ENCODE data around the gene NUP37.
A peak's percentile ranks its signal among the peaks of the same experiment; 100 is the strongest.
"Not testable (repeated sequence)": the region's sequence is repeated elsewhere in the genome, so short reads cannot be mapped to it uniquely, and the experiment has no call there.

Gene NUP37

GRCh38 chr12:102119674-102120563 lies at the start of gene NUP37, which contains the start of gene PARPBP:
NUP37 (minus strand) TSS chr12:102120114; CDS start chr12:102118518, 1,596 bp downstream.
PARPBP (plus strand) TSS chr12:102120183; CDS start chr12:102123889, 3,706 bp downstream.
- DNase-seq, result peak; percentile 96
- in situ Hi-C loops (cut with HindIII; ENCODE audit: low pct_ligation_motif_present, low pct_unique_long_range_greater_than_20kb, low sequenced_read_pairs), result no loop called here

GRCh38 chr12:102167821-102168604 lies 48.1 kb upstream of the NUP37 start:
- in situ Hi-C loops (cut with HindIII; ENCODE audit: low pct_ligation_motif_present, low pct_unique_long_range_greater_than_20kb, low sequenced_read_pairs), result no loop called here

GRCh38 chr12:102163383-102163782 lies 43.5 kb upstream of the NUP37 start:
- in situ Hi-C loops (cut with HindIII; ENCODE audit: low pct_ligation_motif_present, low pct_unique_long_range_greater_than_20kb, low sequenced_read_pairs), result no loop called here
- DNase-seq, result no peak

More at GRCh38 chr12:102167821-102168604, 48.1 kb upstream of the NUP37 start:
- DNase-seq, result no peak

- in situ Hi-C loops (cut with HindIII; ENCODE audit: low pct_ligation_motif_present, low pct_unique_long_range_greater_than_20kb, low sequenced_read_pairs); DNase-seq: not testable (repeated sequence)
Measured at GRCh38 chr12:102155206-102155605, 35.3 kb upstream of the NUP37 start.

- in situ Hi-C loops (cut with HindIII; ENCODE audit: low pct_ligation_motif_present, low pct_unique_long_range_greater_than_20kb, low sequenced_read_pairs); DNase-seq: not testable (repeated sequence)
Measured at GRCh38 chr12:102147062-102147587, 27.2 kb upstream of the NUP37 start.

- DNase-seq, result no peak
- in situ Hi-C loops (cut with HindIII; ENCODE audit: low pct_ligation_motif_present, low pct_unique_long_range_greater_than_20kb, low sequenced_read_pairs), result no loop called here
Measured at GRCh38 chr12:102144221-102144620, 24.3 kb upstream of the NUP37 start.

- in situ Hi-C loops (cut with HindIII; ENCODE audit: low pct_ligation_motif_present, low pct_unique_long_range_greater_than_20kb, low sequenced_read_pairs); DNase-seq: not testable (repeated sequence)
Measured at GRCh38 chr12:102142866-102143373, 23.0 kb upstream of the NUP37 start.

- DNase-seq; in situ Hi-C loops (cut with HindIII; ENCODE audit: low pct_ligation_motif_present, low pct_unique_long_range_greater_than_20kb, low sequenced_read_pairs): not testable (repeated sequence)
Measured at GRCh38 chr12:102137619-102138018, 17.7 kb upstream of the NUP37 start.

GRCh38 chr12:102131442-102131841 lies 11.5 kb upstream of the NUP37 start:
- DNase-seq; in situ Hi-C loops (cut with HindIII; ENCODE audit: low pct_ligation_motif_present, low pct_unique_long_range_greater_than_20kb, low sequenced_read_pairs): not testable (repeated sequence)

- in situ Hi-C loops (cut with HindIII; ENCODE audit: low pct_ligation_motif_present, low pct_unique_long_range_greater_than_20kb, low sequenced_read_pairs); DNase-seq: not testable (repeated sequence)
Measured at GRCh38 chr12:102130720-102131119, 10.8 kb upstream of the NUP37 start.

GRCh38 chr12:102121328-102121727 lies 1.4 kb upstream of the NUP37 start:
- DNase-seq; in situ Hi-C loops (cut with HindIII; ENCODE audit: low pct_ligation_motif_present, low pct_unique_long_range_greater_than_20kb, low sequenced_read_pairs): not testable (repeated sequence)

GRCh38 chr12:102120886-102121285 lies 972 bp upstream of the NUP37 start:
- DNase-seq, result peak; percentile 75
- in situ Hi-C loops (cut with HindIII; ENCODE audit: low pct_ligation_motif_present, low pct_unique_long_range_greater_than_20kb, low sequenced_read_pairs), result no loop called here

- DNase-seq, result no peak
Measured at GRCh38 chr12:102120564-102120873, 605 bp upstream of the NUP37 start.

GRCh38 chr12:102118874-102119273 lies 1.0 kb downstream of the NUP37 start:
- in situ Hi-C loops (cut with HindIII; ENCODE audit: low pct_ligation_motif_present, low pct_unique_long_range_greater_than_20kb, low sequenced_read_pairs), result no loop called here

More at GRCh38 chr12:102120564-102120873, 605 bp upstream of the NUP37 start:
- in situ Hi-C loops (cut with HindIII; ENCODE audit: low pct_ligation_motif_present, low pct_unique_long_range_greater_than_20kb, low sequenced_read_pairs), result no loop called here

GRCh38 chr12:102116392-102116791 lies 3.5 kb downstream of the NUP37 start:
- in situ Hi-C loops (cut with HindIII; ENCODE audit: low pct_ligation_motif_present, low pct_unique_long_range_greater_than_20kb, low sequenced_read_pairs), result no loop called here
- DNase-seq, result no peak

More at GRCh38 chr12:102118874-102119273, 1.0 kb downstream of the NUP37 start:
- no peak for DNase-seq

GRCh38 chr12:102114212-102114611 lies 5.7 kb downstream of the NUP37 start:
- DNase-seq, result no peak
- in situ Hi-C loops (cut with HindIII; ENCODE audit: low pct_ligation_motif_present, low pct_unique_long_range_greater_than_20kb, low sequenced_read_pairs), result no loop called here

GRCh38 chr12:102110782-102111181 lies 9.1 kb downstream of the NUP37 start:
- DNase-seq, result no peak
- in situ Hi-C loops (cut with HindIII; ENCODE audit: low pct_ligation_motif_present, low pct_unique_long_range_greater_than_20kb, low sequenced_read_pairs), result no loop called here

GRCh38 chr12:102107970-102108369 lies 11.9 kb downstream of the NUP37 start:
- in situ Hi-C loops (cut with HindIII; ENCODE audit: low pct_ligation_motif_present, low pct_unique_long_range_greater_than_20kb, low sequenced_read_pairs), result no loop called here
- no peak for DNase-seq

GRCh38 chr12:102106905-102107304 lies 13.0 kb downstream of the NUP37 start:
- no peak for DNase-seq
- in situ Hi-C loops (cut with HindIII; ENCODE audit: low pct_ligation_motif_present, low pct_unique_long_range_greater_than_20kb, low sequenced_read_pairs), result no loop called here

All from ACHN (cell line).